OCI-M1 (cell line): ENCODE data around the gene MEI1.
"Not testable (repeated sequence)": the region's sequence is repeated elsewhere in the genome, so short reads cannot be mapped to it uniquely, and the experiment has no call there.

Experiments used
- DNase-seq: peaks from one replicate; lab custom pipeline; 2025; lab: John Stamatoyannopoulos, UW

The MEI1 gene, protein sequence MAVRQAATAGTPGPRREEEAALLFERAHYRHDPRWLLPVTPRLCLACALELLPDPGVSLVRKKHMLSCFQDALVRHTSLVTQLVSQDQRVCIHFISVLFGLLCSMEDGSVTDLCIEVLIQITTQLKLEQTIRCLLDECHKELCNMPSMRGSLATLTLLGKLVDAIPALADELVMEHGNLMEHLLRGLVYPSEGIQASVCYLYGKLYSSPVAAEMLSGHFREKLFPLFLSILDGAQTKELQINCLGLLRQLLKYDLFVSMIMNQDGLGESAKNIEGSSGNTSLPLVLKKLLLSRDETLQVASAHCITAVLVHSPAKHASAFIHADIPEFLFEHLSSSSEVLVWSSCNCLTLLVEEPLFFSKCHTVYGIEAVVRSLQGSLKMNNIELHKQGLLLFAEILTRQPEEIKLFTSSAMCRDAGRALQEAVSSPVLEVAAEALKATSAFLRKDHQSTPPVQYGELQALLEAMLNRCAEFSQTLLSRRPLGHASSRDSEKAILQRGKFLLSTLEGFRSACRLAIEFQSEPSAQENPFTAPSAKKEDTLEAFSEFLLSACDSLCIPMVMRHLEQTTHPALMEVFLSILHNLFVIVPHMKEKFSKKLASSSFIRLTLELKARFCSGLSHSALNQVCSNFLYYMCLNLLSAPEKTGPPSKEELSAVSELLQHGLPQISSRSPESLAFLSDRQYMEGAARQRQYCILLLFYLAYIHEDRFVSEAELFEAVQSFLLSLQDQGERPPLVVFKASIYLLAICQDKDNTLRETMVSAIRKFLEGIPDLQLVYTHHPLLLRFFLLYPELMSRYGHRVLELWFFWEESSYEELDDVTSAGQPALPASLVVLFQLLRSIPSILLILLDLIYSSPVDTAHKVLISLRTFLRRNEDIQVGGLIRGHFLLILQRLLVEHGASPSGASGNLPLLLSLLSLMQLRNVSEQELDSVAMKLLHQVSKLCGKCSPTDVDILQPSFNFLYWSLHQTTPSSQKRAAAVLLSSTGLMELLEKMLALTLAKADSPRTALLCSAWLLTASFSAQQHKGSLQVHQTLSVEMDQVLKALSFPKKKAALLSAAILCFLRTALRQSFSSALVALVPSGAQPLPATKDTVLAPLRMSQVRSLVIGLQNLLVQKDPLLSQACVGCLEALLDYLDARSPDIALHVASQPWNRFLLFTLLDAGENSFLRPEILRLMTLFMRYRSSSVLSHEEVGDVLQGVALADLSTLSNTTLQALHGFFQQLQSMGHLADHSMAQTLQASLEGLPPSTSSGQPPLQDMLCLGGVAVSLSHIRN

DNA sequence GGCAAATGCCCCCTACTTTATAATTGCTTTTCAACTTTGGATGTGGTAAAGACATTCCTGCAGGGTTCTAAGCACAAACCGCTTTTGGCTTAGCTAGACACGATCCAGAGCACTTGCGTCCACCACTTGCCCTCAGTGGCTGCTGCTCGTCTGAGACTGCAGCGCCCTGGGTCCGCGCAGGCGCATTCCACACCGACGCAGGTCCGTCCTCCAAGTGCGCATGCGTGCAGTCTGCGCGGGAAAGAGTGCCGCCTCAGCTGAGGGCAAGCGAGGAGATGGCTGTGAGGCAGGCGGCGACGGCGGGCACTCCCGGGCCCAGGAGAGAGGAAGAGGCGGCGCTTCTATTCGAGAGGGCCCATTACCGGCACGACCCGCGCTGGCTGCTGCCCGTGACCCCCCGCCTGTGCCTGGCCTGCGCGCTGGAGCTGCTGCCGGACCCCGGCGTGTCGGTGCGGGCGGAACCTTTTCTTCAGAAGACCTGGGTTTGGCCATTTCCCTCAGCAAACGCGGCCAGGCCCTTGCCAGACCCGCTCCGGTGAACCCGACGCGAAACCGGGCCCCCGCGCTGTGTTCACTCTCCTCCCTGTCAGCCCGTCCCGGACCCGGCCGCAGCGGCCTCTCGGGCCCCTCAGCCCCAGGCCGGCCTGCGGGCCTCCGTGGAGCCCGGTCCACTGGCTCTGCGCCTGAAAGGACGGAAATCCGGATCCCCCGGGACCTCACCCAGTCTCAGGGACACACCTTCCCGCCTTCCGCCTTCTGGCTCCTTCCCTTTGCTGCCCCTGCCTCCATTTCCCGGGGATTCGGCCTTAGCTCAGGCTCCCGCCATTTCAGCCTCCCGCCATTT, at the start of gene MEI1:
MEI1 (plus strand) TSS at position 240 of the 844 bp plus-strand sequence; CDS start at position 276, 36 bp downstream.
- DNase-seq = no peak

DNA sequence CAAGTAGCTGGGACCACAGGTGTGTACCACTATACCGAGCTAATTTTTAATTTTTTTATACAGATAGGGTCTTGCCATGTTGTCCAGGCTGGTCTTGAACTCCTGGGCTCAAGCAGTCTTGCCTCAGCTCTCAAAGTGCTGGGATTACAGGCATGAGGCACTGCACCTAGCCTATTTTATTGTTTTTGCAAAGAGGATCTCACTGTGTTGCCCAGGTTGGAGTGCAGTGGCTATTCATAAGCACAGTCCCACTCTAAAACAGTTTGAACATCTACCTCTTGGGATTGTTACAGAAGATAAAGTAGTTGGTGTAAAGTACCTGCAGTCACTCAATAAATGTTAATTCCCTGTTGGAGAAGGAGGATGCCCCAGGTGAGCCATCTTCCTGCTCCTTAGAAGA, 49.1 kb upstream of the MEI1 start:
- DNase-seq = no peak

DNA sequence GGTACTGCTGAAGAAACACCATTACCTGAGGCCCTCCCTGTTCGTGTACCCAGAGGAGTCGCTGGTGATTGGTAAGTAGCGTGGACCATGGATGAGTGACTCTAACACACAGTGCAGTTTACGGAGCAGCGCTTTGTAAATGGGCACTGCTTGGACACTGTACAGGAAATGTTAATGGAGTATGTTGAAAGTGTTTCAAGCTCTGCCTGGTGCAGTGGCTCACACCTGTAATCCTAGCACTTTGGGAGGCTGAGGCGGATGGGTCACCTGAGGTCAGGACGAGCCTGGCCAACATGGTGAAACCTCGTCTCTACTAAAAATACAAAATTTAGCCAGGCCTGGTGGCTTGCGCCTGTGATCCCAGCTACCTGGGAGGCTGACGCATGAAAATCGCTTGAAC, 48.5 kb upstream of the MEI1 start:
- DNase-seq = no peak

DNA sequence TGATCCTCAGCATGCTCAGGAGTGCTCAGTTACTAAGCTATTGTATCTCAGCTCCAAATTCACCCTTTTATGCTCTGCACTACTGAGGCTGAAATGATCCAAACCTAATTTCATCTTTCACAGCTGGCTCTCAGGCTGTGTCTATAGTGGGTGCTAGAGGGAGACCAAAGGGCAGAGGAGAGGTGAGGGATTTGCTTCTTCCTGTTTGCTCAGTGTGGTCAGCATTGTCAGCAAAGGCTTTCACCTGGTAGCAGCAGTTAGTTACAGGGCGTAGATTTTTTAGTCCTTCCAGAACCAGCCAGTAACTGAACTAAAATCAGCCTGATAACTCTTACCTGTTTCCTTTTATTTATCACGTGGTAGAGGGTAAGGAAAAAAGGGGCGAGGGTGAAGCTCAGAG, 45.0 kb upstream of the MEI1 start:
- DNase-seq = no peak

GRCh38 chr22:41656556-41656955, 42.7 kb upstream of the MEI1 start:
- no peak for DNase-seq

DNA sequence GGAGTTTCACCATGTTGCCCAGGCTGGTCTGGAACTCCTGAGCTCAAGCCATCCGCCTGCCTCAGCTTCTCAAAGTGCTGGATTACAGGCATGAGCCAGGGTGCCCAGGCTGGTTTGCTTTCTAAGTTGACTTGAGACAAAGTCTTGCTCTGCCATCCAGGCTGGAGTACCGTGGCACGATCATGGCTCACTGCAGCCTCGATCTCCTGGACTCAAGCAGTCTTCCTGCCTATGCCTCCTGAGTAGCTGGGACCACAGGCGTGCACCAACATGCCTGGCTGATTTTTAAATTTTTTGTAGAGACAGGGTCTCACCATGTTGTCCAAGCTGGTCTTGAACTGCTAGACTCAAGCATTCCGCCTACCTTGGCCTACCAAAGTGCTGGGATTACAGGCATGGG, 41.6 kb upstream of the MEI1 start:
- no peak for DNase-seq

GRCh38 chr22:41658869-41659268, 40.4 kb upstream of the MEI1 start:
- DNase-seq = no peak

DNA sequence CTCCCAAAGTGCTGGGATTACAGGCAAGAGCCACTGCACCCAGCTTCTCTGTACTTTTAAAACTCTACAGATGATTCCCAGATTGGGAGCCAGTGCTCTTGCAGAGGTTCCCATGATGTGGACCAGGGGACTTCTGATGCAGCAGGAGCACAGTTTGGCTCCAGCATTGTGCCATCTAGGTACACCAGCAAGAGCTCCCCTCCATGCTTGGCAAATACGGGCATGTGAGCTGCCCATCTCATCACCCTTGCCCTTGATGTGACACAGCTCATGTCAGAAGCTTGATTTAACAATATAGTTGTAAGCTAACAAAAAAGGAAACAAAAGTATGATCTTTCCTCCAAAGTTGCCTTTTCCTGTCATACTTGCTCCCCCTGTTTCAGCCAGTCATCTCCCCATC, 39.4 kb upstream of the MEI1 start:
- no peak for DNase-seq

DNA sequence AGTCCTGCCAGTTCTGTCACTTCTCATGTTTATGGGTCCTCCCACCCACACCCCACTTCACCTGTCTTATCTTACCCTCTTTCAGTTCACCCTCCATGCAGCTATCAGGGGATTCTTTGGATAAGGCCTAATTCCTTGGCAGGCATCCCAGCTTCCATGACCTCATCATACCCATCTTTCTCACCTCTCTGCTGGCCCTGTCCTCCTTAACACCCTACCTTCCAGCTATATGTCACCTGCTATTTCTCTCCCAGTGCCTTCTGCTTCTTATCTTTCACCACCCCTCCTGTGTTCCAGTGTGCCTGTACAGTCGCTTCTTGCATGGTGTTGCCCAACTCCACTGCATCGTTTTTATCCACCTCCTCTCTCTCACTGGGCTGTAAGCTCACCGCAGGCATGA, 38.9 kb upstream of the MEI1 start:
- no peak for DNase-seq

DNA sequence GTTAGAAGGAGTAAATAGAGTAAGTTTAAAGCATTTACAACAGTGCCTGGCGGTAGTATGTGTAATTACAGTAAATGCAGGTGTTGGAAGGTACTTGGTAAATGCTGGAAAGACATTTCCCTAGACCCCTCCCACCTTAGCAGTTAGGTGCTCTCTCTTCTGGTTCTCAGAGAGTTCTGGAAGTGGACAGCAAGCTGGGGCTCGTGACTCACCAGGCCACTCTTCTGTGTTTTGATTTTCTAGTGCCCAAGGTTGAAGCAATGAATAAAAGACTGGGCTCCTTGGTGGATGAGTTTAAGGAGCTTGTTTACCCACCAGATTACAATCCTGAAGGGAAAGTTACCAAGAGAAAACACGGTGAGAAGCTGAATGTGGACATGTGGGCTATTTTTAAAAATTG, 38.2 kb upstream of the MEI1 start:
- DNase-seq = no peak

DNA sequence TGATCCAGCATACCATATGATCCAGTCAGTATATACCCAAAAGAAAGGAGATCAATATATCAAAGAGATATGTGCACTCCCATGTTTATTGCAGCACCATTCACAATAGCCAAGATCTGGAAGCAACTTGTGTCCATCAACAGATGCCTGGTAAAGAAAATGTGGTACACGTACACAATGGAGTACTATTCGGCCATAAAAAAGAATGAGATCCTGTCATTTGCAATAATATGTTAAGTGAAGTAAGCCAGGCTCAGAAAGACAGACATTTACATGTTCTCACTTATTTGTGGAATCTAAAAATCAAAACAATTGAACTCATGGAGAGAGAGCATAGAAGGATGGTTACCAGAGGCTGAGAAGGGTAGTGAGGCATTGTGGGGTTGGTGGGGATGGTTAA, 37.6 kb upstream of the MEI1 start:
- DNase-seq = no peak

GRCh38 chr22:41663594-41663993, 35.7 kb upstream of the MEI1 start:
- not testable (repeated sequence) for DNase-seq

- DNase-seq = no peak
Measured at GRCh38 chr22:41664490-41664889, 34.8 kb upstream of the MEI1 start.

- no peak for DNase-seq
Measured at GRCh38 chr22:41664951-41665350, 34.4 kb upstream of the MEI1 start.

- DNase-seq = no peak
Measured at GRCh38 chr22:41668971-41669911, 30.1 kb upstream of the MEI1 start.

DNA sequence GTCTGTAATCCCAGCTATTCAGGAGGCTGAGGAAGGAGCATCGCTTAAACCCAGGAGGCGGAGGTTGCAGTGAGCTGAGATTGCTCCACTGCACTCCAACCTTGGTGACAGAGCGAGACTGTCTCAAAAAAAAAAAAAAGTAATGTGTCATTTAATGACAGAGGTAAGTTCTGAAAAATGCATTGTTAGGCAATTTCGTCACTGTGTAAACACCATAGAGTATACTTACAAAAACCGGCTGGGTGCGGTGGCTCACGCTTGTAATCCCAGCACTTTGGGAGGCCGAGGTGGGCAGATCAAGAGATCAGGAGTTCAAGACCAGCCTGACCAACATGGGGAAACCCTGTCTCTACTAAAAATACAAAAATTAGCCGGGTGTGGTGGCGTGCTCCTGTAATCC, 27.2 kb upstream of the MEI1 start:
- DNase-seq = not testable (repeated sequence)

GRCh38 chr22:41672780-41673509, 26.4 kb upstream of the MEI1 start:
- DNase-seq = no peak

GRCh38 chr22:41674846-41675340, 24.4 kb upstream of the MEI1 start:
- DNase-seq = no peak

DNA sequence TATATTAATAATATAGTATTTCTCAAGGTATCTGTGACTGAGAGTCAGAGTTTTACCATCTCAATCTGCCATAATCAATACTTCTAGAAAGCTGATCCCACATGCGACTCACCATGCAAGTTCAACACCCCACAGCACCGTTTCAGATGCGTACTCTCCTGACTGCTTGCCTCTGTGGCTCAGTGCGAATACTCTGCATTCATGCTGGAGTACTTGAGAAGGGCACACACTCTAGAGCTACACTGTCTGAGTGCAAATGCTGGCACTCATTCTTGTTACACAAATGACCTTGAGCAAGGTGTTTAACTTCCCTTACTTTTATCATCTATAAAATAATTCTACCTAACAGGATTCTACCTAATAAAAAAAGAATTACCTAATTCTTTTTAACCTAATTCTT, 23.2 kb upstream of the MEI1 start:
- DNase-seq = no peak
